Superior temporal gyrus (tissue), 1 donor: ENCODE measurements around the gene PDE4C.
A peak's percentile ranks its signal among the peaks of the same experiment; 100 is the strongest.

Experiments
- DNase-seq: peaks from one replicate; pipeline ENCODE4 v3.0.0-alpha.2; 2016; ENCODE audit errors: extremely low spot score

The PDE4C gene

DNA sequence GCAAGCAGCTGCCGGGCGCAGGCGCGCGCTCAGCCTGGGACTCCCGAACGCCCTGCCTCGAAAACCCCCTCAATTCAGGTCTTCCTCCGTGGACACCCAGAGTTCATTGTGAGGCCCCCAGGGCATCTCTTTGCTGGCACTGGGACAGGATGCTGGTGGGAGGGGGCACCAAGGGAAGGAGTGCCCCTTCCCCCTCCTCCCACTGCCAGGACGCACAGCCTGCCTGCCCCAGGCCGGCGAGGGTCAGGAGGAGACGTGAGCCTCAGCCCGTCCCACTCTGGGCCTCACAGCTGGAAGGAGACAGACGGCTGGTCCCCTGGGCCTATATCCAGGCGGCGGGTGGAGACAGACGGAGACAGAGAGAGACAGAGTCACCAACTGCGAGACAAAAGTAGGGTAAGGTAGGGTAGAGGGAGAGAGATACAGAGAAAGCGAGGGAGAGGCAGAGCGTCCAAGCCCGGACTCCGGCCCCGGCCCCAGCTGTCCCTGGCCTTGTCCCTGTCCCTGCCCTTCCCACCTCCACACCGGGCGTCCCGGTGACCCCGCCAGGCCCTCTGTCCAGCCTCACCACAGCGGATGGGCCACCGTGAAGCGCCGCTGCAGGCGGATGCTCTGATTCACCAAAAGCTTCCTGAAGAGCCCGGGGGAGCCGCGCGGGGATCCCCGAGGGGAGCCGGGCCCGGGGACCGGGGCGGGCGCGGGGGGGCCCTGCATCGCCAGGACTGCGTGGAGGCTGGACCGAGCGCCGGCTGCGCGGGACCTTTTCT lies at the start of gene PDE4C:
TSS of gene PDE4C (minus strand) at position 737 of the 767 bp plus-strand sequence. CDS start at position 714, 23 bp downstream.
- no peak for DNase-seq

DNA sequence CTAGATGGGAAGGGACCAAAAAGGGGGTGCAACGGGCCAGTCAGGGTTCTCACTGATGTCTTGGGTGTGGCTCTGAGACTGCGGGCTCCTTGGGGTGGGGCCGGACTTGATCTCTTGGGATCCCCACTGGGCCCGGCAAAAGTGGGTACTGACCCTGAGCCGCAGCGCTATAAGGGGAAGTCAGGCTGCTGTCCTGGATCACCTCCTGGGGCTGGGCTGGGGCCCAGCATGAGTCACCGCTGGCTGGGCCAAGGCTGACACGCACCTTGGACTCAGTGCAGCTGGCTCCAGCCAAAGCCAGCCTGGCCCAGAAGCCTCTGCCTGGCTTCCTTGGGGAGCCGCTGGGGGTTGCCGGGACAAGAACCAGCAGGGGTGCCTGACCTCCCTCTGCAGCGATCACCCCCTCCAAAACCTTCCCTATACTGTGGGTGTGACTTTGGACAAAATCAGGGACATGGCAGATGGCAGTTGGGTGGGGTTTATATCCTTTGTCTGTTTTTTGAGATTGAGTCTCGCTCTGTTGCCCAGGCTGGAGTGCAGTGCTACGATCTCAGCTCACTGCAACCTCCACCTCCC lies 48.6 kb upstream of the PDE4C start:
- DNase-seq = peak; percentile 71

DNA sequence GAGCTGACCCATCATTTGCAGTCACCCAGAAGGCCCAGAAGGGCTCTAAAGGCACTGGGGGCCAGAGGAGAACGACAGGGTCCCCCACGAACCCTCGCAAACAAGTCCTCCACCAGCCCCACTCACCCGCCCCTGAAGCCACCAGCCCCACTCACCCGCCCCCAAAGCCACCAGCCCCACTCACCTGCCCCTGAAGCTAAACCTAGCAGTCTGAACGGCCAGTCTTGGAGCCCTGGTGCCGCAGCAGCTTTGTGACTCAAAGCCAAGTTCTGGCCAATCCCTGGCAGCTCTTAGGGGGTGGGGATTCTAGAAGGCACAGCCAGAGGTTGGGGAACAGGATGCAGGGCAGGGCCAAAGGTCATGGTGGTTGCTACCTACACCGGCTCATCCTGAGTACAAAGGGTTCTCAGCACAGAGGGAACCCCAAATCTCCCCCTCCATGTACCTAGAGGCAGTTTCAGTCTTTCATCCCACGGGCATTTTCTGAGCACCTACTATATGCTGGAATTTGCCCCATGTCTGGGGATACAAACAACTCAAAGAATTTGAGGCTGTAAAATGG lies 48.1 kb upstream of the PDE4C start, which contains the start of gene IQCN:
TSS of gene IQCN (minus strand) at position 234 of the 562 bp plus-strand sequence. CDS start 4,974 bp downstream, outside the sequence.
- DNase-seq = no peak

DNA sequence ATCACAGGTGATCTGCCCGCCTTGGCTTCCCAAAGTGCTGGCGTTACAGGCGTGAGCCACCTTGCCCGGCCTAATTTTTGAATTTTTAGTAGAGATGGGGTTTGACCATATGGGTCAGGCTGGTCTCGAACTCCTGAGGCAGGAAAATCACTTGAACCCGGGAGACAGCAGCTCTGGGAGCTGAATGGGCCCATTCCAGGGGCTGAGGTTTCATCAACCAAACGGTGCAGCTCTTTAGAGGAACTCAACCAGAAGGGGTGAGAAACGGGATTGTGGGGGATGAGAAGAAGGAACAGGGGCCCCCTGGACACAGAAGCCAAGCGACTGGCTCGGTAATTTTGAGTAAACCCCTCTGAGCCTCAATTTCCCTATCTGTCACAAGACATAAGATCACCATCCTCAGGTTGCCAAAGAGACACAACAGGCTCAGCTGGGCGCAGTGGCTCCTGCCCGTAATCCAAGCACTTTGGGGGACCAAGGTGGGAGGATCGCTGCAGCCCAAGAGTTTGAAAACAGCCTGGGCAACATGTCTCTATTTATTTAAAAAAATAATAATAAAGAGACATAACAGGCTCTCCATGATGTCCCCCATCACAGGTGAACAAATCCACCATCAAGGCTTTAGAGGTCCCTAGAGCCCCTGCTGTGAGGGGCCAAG lies 47.5 kb upstream of the PDE4C start:
- DNase-seq = no peak

DNA sequence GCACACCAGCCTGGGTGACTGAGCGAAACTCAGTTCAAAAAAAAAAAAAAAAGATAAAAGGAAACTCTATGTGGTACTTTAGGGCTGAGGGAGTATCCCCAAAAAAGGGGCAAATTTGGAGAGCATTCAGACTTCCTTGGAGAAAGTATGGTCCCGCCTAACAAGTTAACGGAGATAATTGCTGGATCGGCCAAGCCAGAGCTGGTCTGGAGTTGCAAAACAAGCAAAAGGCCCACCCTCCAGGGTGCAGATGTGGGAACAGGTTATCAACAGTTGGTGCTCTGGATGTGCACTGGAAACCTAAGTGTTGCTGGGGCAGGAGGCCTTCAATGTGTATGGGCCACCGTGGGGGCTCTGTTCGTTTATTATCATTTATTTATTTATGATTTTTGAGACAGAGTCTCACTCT lies 45.2 kb upstream of the PDE4C start:
- no peak for DNase-seq

DNA sequence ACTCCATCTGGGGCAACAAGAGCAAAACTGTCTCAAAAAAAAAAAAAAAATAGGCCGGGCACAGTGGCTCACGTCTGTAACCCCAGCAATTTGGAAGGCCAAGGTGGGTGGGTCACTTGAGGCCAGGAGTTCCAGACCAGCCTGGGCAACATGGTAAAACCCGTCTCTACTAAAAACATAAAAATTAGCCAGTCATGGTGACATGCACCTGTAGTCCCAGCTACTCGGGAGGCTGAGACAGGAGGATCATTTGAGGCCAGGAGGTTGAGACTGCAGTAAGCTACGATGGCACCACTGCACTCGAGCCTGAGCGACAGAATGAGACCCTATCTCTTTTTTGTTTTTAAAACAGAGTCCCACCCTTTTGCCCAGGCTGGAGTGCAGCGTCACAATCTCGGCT lies 44.1 kb upstream of the PDE4C start:
- DNase-seq = no peak

DNA sequence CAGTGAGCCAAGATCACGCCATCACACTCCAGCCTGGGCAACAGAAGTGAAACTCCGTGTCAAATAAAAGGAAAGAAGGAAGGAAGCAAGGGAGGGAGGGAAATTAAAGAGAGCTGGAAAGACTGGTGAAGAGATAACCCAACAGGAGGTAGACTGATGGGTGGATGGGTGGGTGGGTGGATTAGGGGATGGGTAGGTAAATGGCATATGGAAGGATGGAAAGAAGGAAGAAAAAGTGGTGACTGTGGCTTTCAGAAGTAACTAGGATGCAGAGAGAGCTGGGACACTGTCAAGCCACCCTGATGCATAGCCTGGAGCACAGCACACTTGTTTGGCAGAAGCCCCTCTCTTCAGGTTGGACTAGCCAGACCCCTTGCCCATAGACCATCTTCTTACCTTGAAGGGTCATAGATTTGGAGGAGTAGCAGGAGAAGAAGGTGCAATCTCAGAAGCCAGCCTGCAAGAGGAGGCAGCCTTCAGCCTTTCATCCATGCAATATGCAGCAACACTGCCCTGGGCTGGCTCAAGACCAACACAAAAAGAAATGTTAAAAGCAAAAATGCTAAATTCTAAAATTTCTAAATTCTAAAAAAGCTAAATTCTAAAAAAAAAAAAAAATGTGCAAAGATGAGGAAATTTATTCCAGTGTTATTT lies 43.0 kb upstream of the PDE4C start:
- no peak for DNase-seq

DNA sequence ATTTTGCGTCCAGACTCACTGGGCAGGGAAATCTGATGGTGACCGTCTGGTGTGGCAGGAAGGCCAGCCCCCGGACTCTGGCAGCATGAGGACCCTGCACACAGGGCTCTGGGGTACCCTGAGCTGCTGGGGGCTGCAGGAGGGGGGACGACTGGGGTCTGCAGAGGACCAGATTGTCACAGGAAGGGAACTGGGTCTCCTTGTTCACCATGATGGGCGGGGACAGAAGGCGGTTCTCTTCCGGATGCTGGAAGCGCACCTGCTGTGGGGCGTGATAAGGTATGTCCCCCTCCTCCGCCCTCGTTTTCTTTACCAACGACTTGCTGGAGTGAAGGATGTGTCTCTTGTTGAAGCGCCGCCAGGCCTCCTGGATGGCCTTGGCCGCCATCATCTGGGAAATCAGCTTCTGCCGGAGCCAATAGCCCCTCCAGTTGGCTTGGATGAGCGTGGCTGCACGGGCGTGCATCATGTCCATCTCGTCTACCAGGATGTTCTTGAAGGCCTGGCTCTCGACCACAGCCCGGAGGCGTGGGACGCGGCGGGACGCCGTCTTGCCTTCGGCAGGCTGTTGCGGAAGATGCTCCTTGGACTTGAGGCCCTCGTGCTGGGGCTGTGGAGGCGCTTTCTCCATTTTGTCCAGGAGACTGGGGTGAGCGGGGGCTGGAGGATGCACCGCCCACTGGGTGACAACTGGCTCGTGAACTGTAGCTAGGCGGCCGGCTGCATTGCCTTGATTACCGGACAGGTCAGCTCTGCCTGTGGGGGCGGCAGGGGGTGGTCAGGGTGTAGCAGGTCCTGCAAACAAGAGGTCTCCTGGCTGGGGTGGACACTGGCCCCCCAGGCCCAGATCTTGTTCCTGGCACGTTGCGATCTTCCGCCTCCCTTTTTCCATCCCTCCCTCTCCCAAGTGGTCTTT lies 40.8 kb upstream of the PDE4C start:
- DNase-seq = no peak

DNA sequence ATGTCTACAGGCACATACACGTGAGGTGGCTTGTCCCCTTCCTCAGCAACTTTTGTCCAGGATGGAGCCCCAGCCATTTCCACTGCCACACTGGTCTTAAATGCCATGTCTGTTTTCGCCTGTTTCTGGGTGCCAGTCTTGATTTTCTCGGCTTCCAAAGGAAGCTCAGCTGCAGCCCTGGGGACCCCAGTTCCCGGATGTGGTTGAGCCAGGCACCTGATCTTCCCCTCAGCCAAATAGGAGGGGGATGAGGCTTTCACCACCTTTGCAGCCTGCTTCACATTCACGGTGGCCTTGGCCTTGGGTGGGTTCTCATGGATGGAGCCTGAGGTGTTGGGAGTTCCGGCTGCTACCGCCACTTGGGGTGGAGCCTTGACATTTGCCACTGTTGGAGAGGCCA lies 39.3 kb upstream of the PDE4C start:
- DNase-seq = no peak

DNA sequence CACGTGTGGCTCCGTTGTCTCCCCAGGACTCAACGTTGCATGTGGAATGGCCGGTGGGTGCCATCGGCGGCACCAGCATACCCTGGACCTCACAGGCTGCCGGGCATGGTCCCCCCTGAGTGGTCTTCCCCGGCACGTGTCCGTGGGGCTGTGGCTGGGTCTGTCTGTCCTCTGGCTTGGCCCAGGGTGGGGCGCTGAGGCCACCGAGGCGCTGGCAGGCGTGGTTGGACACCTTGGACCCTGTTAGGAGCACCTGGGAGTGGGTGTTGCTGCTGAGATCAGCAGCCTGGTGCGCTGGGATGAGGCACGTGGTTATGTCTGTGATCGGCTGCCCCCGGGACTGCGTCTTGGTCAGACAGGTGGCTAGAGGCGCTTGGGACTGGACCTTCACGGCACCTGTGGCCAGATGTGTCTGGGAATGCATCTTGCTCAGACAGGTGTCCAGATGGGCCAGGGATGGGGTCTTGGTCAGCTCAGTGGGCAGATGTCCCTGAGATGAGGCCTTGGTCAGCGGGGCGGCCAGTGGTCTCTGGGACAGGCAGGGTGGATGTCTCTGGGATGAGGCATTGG lies 38.8 kb upstream of the PDE4C start:
- no peak for DNase-seq

DNA sequence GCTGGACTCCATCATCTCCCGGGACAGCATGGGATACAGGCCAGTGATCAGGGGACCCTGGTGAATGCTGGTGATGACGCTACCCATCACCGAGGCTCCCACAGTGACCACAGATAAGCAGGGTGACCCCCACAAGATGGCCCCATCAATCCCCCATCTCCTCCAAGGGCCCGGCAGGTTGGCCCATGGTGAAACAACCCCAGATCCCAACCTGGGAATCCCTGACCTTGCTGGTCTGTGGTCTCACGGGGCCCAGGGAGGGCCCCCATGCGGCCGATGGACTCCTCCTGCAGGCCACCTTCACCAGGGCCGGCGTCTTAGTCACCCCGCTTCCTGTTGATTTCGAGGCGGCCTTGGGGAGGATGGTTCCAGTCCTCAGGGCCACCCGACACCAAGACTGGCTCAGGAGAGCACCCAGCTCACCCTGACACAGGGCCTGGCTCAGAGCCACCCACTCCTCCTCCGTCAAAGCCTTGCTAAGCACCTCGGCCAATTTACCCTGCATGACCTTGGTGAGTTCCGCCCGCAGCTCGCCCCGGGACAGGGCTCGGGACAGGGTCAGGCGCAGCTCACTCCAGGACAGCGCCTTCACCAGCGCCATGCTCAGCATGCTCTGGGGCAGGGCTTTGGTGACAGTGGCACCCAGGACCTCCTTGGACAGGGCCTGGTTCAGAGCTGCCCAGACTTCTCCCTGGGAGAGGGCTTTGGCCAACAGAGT lies 38.1 kb upstream of the PDE4C start:
- DNase-seq = no peak

DNA sequence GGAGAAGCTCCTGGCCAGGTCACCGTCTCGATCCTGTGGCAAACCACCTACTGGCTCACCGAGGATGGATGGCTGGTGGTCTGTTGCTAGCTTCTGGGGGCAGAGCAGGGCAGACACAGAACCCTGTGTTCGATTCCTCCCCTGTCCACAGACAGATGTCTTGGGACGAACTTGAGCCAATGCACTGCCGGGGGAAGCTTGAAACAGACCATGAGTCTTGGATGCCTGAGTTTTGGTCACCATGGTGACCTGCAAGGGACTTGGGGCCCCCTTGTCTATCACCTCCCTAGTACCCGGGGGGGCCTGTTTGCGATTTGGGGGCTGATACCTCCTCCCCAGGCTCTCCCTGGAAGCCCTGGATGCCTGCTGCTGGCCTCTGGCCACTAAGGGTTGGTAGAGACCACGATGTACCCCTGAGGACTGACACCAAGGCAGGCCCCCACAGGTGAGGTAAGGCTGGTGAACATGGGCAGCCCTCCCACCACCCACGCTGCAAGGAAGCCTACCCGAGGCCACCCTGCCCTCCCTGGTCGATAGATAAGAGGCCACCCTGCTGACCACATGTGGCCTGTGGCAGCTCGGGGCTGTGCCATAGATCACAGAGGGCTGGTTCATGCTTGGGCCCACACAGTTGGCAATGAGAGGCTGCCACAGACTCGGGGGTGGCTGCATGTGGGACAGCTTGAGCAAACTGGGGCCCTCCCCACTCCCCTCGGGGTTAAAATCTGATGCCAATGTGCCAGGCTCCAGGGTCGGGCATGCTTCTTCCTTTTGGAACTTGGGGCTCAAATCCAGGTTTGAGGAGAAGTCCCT lies 37.3 kb upstream of the PDE4C start:
- DNase-seq = no peak

DNA sequence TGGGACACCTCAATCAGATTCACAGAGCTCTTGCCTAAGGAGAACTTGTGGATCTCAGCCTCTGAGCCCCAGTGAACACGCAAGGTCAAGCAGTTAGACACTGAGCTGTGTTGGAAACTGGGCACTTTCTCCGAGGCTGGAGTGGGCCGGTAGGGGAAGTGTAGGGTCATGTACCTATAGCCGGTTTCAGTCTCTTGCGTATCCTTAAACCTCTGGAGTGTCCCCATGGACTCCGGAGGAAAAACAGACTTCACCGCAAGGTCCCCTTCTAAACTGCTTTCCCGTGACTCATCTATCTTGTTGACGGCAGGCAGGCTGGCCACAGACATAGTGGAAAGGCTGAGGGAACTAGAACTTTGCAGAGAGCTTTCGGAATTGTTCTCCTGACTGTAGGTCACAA lies 36.7 kb upstream of the PDE4C start:
- no peak for DNase-seq

DNA sequence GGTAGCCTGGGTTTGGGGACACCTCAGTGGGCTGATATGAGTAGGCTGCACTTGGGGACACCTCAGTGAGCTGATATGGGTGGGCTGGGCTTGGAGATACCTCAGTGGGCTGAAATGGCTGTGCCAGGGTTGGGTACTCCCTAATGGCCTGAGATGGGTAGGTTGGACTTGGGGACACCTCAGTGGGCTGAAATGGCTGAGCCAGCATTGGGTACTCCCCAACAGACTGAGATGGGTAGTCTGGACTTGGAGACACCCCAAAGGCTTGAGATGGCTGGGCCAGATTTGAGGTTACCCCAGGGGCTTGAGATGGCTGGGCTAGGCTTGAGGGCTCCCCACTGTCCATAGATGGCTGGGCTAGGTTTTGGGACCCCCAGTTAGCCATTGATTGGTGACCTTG lies 35.9 kb upstream of the PDE4C start:
- no peak for DNase-seq

DNA sequence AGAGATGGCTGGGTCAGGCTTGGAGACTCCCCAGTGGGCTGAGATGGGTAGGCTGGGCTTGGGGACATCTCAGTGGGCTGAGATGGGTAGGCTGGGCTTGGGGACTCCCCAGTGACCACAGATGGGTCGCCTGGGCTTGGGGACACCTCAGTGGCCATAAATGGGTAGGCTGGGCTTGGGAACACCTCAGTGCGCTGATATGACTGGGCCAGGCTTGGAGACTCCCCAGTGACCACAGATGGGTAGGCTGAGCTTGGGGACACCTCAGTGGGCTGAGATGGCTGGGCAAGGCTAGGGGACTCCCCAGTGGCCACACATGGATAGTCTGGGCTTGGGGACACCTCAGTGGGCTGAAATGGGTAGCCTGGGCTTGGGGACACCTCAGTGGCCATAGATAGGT lies 35.2 kb upstream of the PDE4C start:
- no peak for DNase-seq

DNA sequence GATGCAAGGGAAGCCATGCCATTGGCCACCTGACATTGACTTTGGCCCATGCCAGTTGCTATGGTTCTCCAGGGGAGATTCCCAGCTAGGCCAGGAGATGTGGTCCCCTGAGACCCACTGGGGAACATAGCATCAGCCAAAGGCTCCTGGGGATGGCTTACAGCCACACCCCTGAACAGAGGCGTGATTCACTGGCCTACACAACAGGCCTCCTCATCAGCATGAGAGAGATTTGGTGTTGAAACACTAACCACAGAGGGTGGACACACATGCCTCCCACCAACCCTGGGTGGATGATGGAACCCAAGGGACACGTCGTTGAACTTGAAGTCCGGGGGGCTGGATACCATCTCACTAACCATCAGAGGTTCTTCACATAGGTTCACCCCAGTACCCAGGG lies 33.7 kb upstream of the PDE4C start:
- DNase-seq = no peak

DNA sequence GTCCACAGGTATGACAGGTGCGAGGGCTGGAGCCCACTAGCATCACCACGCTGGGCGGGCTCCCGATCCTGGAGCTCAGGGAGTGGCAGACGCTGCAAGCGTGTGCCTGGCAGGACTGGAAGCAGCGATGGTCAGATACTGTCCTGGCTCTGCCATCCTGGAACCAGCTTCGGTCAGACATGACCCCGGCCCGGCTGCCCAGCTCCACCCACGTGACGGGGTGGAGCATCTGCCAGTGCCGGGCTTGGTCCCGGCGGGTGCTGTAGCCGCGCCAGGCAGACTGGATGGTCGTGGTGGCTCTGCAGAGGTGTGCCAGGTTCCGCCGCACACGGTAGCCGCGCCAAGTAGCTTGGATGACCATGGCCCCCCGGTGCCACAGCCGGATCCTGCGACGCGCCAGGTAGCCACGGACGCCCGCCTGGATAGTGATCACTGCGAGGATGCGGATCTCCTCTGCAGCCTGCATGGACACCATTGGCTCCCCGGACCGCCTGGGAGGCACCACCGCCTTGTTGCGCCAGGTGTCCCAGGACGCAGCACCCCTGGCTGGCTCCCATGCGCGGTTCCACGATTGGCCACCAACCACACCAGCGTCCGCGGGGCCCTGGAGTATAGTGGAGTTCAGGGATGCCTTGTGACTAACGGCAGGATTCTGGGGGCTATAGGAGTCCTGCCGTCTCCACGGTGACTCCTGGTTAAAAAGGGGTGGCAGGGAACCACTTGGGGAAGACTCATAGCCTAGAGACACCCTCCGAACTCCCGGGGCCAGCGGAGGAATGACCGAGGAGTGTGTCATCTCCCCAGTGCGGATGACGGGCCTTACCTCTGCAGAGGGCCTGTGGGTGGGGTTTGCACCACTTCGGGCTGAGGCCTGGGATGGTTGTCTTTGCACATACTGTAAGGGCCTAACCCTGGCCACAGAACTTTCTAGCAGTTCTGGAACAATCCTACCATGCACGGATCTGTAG lies 31.5 kb upstream of the PDE4C start:
- DNase-seq = no peak
